HG02571 (cell line): ENCODE measurements around the gene ASB13.

ENCODE experiments used
- ATAC-seq: cut with Tn5 transposase; IDR thresholded peaks from one replicate; pipeline ENCODE4 v1.9.1; 2021; ENCODE audit warnings: mild to moderate bottlenecking, moderate library complexity; ENCODE audit not compliant: unreplicated experiment

ASB13 gene

GRCh38 chr10:5648494-5649457, 17.6 kb downstream of the ASB13 start:
- ATAC-seq: no peak

GRCh38 chr10:5647507-5648240, 18.7 kb downstream of the ASB13 start:
- no peak for ATAC-seq

- no peak for ATAC-seq
Measured at GRCh38 chr10:5645944-5646617, 20.3 kb downstream of the ASB13 start.

GRCh38 chr10:5645375-5645774, 21.0 kb downstream of the ASB13 start:
- no peak for ATAC-seq

GRCh38 chr10:5644930-5645329, 21.5 kb downstream of the ASB13 start:
- no peak for ATAC-seq

GRCh38 chr10:5643346-5644067, 22.9 kb downstream of the ASB13 start:
- ATAC-seq: no peak

GRCh38 chr10:5641501-5641900, 24.9 kb downstream of the ASB13 start:
- ATAC-seq: no peak

- no peak for ATAC-seq
Measured at GRCh38 chr10:5640501-5640900, 25.9 kb downstream of the ASB13 start.

- ATAC-seq: no peak
Measured at GRCh38 chr10:5640036-5640435, 26.4 kb downstream of the ASB13 start.

- ATAC-seq: no peak
Measured at GRCh38 chr10:5639066-5639465, 27.3 kb downstream of the ASB13 start.

GRCh38 chr10:5638494-5638893, 27.9 kb downstream of the ASB13 start:
- ATAC-seq: no peak

GRCh38 chr10:5634918-5635317, 31.5 kb downstream of the ASB13 start:
- ATAC-seq: no peak

- no peak for ATAC-seq
Measured at GRCh38 chr10:5633166-5633749, 33.1 kb downstream of the ASB13 start.

GRCh38 chr10:5632446-5632845, 33.9 kb downstream of the ASB13 start:
- no peak for ATAC-seq

- no peak for ATAC-seq
Measured at GRCh38 chr10:5631936-5632335, 34.5 kb downstream of the ASB13 start.

- ATAC-seq: no peak
Measured at GRCh38 chr10:5630112-5630436, 36.3 kb downstream of the ASB13 start.

GRCh38 chr10:5629303-5630111, 36.9 kb downstream of the ASB13 start:
- ATAC-seq: peak; percentile 69

GRCh38 chr10:5628451-5629302, 37.7 kb downstream of the ASB13 start:
- no peak for ATAC-seq
